ENCODE data around the gene NTRK3. TPM values are rescaled to one million over a fixed set of nuclear protein-coding genes. Genes with fewer than 3 reads are reported as not detected.

Gene NTRK3
- total RNA-seq, 2 experiments from 2014 or later: 0.78 TPM; not detected in 1

DNA sequence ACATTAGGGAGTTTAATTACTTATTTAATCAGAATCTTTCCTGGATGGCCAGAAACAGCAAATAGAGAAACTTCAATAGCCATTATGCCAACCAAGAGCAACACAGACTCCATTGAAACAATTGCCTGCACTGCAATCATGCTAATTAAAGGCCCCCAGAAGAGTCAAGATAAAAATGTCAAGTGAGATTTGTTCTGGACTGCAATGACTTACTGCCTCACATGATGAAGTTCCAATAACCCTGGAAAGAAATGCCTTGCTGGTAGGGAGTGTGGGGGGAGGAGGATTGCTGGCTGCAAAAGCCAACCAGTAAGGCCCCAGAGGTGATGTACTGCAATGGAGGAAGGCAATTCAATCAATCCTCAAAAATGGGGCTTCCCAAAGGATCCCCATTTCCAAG is 257.9 kb downstream of the NTRK3 start:
- no peak overlapping the region for H3K4me3 Mint-ChIP-seq
- no peaks in the 10 kb centered on the region for H3K36me3 ChIP-seq (ENCODE audit: insufficient read depth, low read length)
- no peak overlapping the region for H3K27ac Mint-ChIP-seq
- intact Hi-C loops (cut with DNase I, micrococcal nuclease): no loop called here
- ATAC-seq (ENCODE audit: poor library complexity): no peak
- H3K4me1 Mint-ChIP-seq (ENCODE audit: low read depth): no peaks in the 10 kb centered on the region
- H3K27ac ChIP-seq (ENCODE audit: low read depth in 1 of 2, low read length in 2 of 2): no peak overlapping the region
- ChIA-PET POLR2A (no interaction called here), CTCF (no interaction called here)
- no peaks in the 10 kb centered on the region for H3K36me3 Mint-ChIP-seq (ENCODE audit: low read depth)
- H3K9me3 Mint-ChIP-seq: no peaks in the 10 kb centered on the region
- no peaks in the 10 kb centered on the region for H3K27me3 Mint-ChIP-seq
- no peaks in the 10 kb centered on the region for H3K9me3 ChIP-seq (ENCODE audit: control insufficient read depth in 1 of 2, insufficient read depth in 1 of 2, low read length in 2 of 2)
- TF ChIP-seq, protein P1, sequence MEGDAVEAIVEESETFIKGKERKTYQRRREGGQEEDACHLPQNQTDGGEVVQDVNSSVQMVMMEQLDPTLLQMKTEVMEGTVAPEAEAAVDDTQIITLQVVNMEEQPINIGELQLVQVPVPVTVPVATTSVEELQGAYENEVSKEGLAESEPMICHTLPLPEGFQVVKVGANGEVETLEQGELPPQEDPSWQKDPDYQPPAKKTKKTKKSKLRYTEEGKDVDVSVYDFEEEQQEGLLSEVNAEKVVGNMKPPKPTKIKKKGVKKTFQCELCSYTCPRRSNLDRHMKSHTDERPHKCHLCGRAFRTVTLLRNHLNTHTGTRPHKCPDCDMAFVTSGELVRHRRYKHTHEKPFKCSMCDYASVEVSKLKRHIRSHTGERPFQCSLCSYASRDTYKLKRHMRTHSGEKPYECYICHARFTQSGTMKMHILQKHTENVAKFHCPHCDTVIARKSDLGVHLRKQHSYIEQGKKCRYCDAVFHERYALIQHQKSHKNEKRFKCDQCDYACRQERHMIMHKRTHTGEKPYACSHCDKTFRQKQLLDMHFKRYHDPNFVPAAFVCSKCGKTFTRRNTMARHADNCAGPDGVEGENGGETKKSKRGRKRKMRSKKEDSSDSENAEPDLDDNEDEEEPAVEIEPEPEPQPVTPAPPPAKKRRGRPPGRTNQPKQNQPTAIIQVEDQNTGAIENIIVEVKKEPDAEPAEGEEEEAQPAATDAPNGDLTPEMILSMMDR (IDR thresholded peaks at IDR 0.05): no peak
- no peaks in the 10 kb centered on the region for H3K4me1 ChIP-seq (ENCODE audit: insufficient read depth, low read length)
- H3K27me3 ChIP-seq (ENCODE audit: control insufficient read depth in 1 of 2, insufficient read depth in 2 of 2, low read length in 2 of 2): no peaks in the 10 kb centered on the region
- DNase-seq: no peak
- H3K4me3 ChIP-seq (ENCODE audit: low read length): no peak overlapping the region

DNA sequence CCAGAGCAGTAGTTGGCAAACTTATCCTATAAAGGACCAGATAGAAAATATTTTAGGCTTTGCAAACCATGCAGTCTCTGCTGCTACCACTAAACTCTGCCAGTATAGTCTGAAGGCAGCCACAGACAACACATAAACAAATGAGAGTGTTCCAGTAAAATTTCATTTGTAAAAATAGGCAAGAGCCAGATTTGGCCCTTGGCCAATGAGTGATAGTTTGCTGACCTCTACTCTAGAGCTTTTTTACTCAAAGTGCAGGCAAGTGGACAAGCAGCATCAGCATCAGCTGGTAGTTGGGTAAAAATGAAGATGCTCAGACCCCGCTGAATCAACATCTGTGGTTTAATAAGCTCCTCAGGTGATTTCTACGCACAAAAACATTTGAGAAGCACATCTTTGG is 269.8 kb downstream of the NTRK3 start:
- H3K36me3 Mint-ChIP-seq (ENCODE audit: low read depth): no peaks in the 10 kb centered on the region
- intact Hi-C loops (cut with DNase I, micrococcal nuclease): no loop called here
- no peak overlapping the region for H3K4me3 Mint-ChIP-seq
- no peaks in the 10 kb centered on the region for H3K9me3 Mint-ChIP-seq
- POLR2A ChIA-PET: no interaction called here
- ATAC-seq (ENCODE audit: poor library complexity) (no peak), DNase-seq (no peak)
- Histone ChIP-seq H3K27me3 (ENCODE audit: control insufficient read depth in 1 of 2, insufficient read depth in 2 of 2, low read length in 2 of 2) (no peaks in the 10 kb centered on the region), H3K27ac (ENCODE audit: low read depth in 1 of 2, low read length in 2 of 2) (no peak overlapping the region), H3K9me3 (ENCODE audit: control insufficient read depth in 1 of 2, insufficient read depth in 1 of 2, low read length in 2 of 2) (no peaks in the 10 kb centered on the region), H3K4me3 (ENCODE audit: low read length) (no peak overlapping the region), H3K36me3 (ENCODE audit: insufficient read depth, low read length) (no peaks in the 10 kb centered on the region), H3K4me1 (ENCODE audit: insufficient read depth, low read length) (no peaks in the 10 kb centered on the region)
- no peak overlapping the region for H3K27ac Mint-ChIP-seq
- CTCF ChIA-PET: no interaction called here
- TF ChIP-seq, protein P1 (IDR thresholded peaks at IDR 0.05): no peak
- H3K27me3 Mint-ChIP-seq: no peaks in the 10 kb centered on the region
- no peaks in the 10 kb centered on the region for H3K4me1 Mint-ChIP-seq (ENCODE audit: low read depth)

DNA sequence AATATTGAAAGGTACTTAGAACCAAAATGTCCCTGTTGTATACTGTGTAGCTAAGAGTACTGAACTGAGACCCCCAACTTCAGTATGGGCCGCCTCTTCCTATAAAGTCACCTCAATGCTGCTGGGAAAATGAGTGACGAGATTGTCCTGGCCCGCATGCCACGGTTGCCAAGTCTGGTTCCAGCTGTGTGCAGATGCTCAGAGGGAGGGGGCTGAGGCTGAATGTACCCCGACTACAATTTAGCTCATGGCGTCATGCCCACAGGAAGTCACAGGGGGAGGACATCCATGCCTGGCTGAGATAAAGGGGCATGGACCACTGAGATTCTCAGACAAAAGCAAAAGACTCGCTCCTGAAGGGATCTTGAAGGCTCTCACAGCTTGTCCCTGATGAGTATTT is 271.1 kb downstream of the NTRK3 start:
- Histone ChIP-seq H3K27ac (ENCODE audit: low read depth in 1 of 2, low read length in 2 of 2) (no peak overlapping the region), H3K4me3 (ENCODE audit: low read length) (no peak overlapping the region), H3K36me3 (ENCODE audit: insufficient read depth, low read length) (no peaks in the 10 kb centered on the region), H3K27me3 (ENCODE audit: control insufficient read depth in 1 of 2, insufficient read depth in 2 of 2, low read length in 2 of 2) (no peaks in the 10 kb centered on the region), H3K9me3 (ENCODE audit: control insufficient read depth in 1 of 2, insufficient read depth in 1 of 2, low read length in 2 of 2) (no peaks in the 10 kb centered on the region), H3K4me1 (ENCODE audit: insufficient read depth, low read length) (no peaks in the 10 kb centered on the region)
- DNase-seq (no peak), ATAC-seq (ENCODE audit: poor library complexity) (no peak)
- Mint-ChIP-seq H3K27ac (no peak overlapping the region), H3K27me3 (peaks cover under 1% of the 10 kb centered on the region), H3K4me1 (ENCODE audit: low read depth) (no peaks in the 10 kb centered on the region), H3K4me3 (no peak overlapping the region), H3K9me3 (no peaks in the 10 kb centered on the region), H3K36me3 (ENCODE audit: low read depth) (no peaks in the 10 kb centered on the region)
- ChIA-PET POLR2A (no interaction called here), CTCF (no interaction called here)
- intact Hi-C loops (cut with DNase I, micrococcal nuclease): no loop called here
- TF ChIP-seq, protein P1 (IDR thresholded peaks at IDR 0.05): no peak

Data from CD4-positive, alpha-beta T cell (primary cell).